Measurements from ENCODE around the gene ENOX1.

Gene ENOX1

DNA sequence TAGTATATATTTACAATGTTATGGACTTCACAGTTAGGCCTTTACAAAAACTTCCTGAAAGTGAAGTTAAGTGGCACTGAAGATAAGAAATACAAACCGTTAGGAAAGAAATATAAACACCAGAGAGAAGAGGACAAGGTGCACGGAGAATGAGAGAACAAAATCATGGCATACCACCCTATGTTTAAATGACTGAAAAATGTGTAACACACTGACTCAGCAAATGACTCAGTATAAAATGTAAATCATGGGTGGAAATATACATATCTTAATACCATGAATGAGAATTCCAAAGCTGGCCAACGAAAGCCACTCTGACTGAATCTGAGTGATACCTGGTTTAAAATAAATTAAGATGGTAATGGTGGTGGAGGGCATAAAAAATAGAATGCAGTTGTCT, 502.6 kb downstream of the ENOX1 start:
- no peaks in the 10 kb centered on the region; the same call in 1 of the 2 replicates for H3K4me1 ChIP-seq (ENCODE audit: low read length)
- H3K27ac ChIP-seq (ENCODE audit: low read length) = no peak overlapping the region
- H2AFZ ChIP-seq (ENCODE audit: low read depth, low read length) = no peak overlapping the region
- H3K79me2 ChIP-seq (ENCODE audit: low read length) = no peaks in the 10 kb centered on the region
- H3K9me3 ChIP-seq (ENCODE audit: insufficient read depth, low read length) = no peaks in the 10 kb centered on the region
- H3K4me2 ChIP-seq (ENCODE audit: low read length) = no peak overlapping the region
- TF ChIP-seq, protein P1, sequence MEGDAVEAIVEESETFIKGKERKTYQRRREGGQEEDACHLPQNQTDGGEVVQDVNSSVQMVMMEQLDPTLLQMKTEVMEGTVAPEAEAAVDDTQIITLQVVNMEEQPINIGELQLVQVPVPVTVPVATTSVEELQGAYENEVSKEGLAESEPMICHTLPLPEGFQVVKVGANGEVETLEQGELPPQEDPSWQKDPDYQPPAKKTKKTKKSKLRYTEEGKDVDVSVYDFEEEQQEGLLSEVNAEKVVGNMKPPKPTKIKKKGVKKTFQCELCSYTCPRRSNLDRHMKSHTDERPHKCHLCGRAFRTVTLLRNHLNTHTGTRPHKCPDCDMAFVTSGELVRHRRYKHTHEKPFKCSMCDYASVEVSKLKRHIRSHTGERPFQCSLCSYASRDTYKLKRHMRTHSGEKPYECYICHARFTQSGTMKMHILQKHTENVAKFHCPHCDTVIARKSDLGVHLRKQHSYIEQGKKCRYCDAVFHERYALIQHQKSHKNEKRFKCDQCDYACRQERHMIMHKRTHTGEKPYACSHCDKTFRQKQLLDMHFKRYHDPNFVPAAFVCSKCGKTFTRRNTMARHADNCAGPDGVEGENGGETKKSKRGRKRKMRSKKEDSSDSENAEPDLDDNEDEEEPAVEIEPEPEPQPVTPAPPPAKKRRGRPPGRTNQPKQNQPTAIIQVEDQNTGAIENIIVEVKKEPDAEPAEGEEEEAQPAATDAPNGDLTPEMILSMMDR (IDR thresholded peaks at IDR 0.05; ENCODE audit: low read depth, low read length) = no peak
- TF ChIP-seq EZH2phosphoT487 (IDR thresholded peaks at IDR 0.05; ENCODE audit: low read depth) = no peak
- H3K4me3 ChIP-seq (ENCODE audit: low read length) = no peak overlapping the region
- H4K20me1 ChIP-seq (ENCODE audit: insufficient read depth, low read length) = no peaks in the 10 kb centered on the region
- H3K27me3 ChIP-seq (ENCODE audit: low read depth, low read length) = no peaks in the 10 kb centered on the region
- no peak overlapping the region for H3K9ac ChIP-seq (ENCODE audit: low read length)
- no peaks in the 10 kb centered on the region for H3K36me3 ChIP-seq (replicated peaks; ENCODE audit: low read depth, low read length)

DNA sequence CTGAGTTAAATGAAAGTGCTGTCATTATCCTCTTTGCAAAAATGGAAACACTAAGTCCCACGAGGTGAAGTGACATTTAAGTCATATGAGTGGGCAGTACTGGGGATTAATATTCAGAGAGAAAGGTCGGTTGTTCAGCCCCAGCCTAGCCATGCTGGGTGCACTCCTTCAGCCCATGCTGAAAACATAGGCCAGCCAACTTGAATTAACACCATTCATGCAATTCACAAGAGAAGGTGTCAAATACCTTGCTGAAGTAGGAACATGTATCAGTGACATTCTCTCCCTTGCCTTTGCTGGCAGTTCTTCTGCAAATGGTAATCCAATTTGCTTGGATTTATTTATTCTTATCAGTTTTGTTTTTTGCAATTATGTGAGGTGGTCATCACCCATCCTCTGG, 507.1 kb downstream of the ENOX1 start:
- no peak overlapping the region for H3K4me2 ChIP-seq (ENCODE audit: low read length)
- H3K27me3 ChIP-seq (ENCODE audit: low read depth, low read length) = no peaks in the 10 kb centered on the region
- H3K79me2 ChIP-seq (ENCODE audit: low read length) = no peaks in the 10 kb centered on the region
- H3K27ac ChIP-seq (ENCODE audit: low read length) = no peak overlapping the region
- no peaks in the 10 kb centered on the region; the same call in 1 of the 2 replicates for H3K4me1 ChIP-seq (ENCODE audit: low read length)
- H3K36me3 ChIP-seq (replicated peaks; ENCODE audit: low read depth, low read length) = no peaks in the 10 kb centered on the region
- H3K4me3 ChIP-seq (ENCODE audit: low read length) = no peak overlapping the region
- TF ChIP-seq EZH2phosphoT487 (IDR thresholded peaks at IDR 0.05; ENCODE audit: low read depth) = no peak
- TF ChIP-seq, protein P1 (IDR thresholded peaks at IDR 0.05; ENCODE audit: low read depth, low read length) = no peak
- H4K20me1 ChIP-seq (ENCODE audit: insufficient read depth, low read length) = no peaks in the 10 kb centered on the region
- H3K9ac ChIP-seq (ENCODE audit: low read length) = no peak overlapping the region
- no peaks in the 10 kb centered on the region for H3K9me3 ChIP-seq (ENCODE audit: insufficient read depth, low read length)
- no peak overlapping the region for H2AFZ ChIP-seq (ENCODE audit: low read depth, low read length)

DNA sequence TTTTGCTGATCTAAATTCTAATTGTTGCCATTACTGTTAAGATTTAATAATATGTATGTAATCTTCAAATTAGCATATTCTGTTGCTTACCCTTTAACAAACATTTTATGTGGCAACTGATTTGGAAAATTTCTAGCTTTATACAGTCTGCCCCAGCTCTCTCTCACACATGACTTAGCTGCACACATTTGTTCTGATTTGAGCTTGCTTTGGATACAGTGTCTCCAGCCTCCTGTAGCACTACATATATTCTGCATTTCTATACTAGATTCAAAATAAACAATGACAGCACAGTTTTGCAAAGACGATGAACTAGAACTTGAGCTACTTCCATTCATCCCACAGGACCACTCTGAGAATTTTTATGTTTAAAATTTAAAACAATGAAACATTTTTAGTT, 508.6 kb downstream of the ENOX1 start:
- Histone ChIP-seq H3K4me1 (ENCODE audit: low read length) (no peaks in the 10 kb centered on the region; the same call in 1 of the 2 replicates), H3K36me3 (replicated peaks; ENCODE audit: low read depth, low read length) (no peaks in the 10 kb centered on the region), H3K4me3 (ENCODE audit: low read length) (no peak overlapping the region), H4K20me1 (ENCODE audit: insufficient read depth, low read length) (no peaks in the 10 kb centered on the region), H3K9me3 (ENCODE audit: insufficient read depth, low read length) (no peaks in the 10 kb centered on the region), H3K79me2 (ENCODE audit: low read length) (no peaks in the 10 kb centered on the region), H3K9ac (ENCODE audit: low read length) (no peak overlapping the region), H3K4me2 (ENCODE audit: low read length) (no peak overlapping the region), H2AFZ (ENCODE audit: low read depth, low read length) (no peak overlapping the region), H3K27ac (ENCODE audit: low read length) (no peak overlapping the region), H3K27me3 (ENCODE audit: low read depth, low read length) (no peaks in the 10 kb centered on the region)
- TF ChIP-seq, protein P1 (IDR thresholded peaks at IDR 0.05; ENCODE audit: low read depth, low read length) = no peak
- TF ChIP-seq EZH2phosphoT487 (IDR thresholded peaks at IDR 0.05; ENCODE audit: low read depth) = no peak

DNA sequence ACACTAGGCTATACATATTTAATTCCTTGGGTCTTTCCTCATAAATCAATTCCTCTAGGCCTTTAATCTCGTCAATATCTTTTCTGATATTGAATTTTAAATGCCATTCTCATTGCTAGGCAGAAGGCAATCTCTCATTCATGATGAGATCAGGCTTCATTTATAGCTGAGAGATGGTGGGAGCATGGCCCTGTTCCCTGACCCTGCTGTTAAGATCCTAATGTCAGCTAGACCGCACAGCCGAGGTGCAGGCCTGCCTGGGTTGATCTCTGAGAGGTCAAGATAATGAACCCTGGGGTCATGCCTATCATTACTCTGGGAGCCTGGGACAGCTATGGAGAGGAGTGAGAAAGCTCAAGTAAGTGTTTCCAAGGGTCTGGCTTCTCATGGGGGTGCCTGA, 509.6 kb downstream of the ENOX1 start:
- Histone ChIP-seq H3K79me2 (ENCODE audit: low read length) (no peaks in the 10 kb centered on the region), H4K20me1 (ENCODE audit: insufficient read depth, low read length) (no peaks in the 10 kb centered on the region), H3K27ac (ENCODE audit: low read length) (no peak overlapping the region), H2AFZ (ENCODE audit: low read depth, low read length) (no peak overlapping the region), H3K36me3 (replicated peaks; ENCODE audit: low read depth, low read length) (no peaks in the 10 kb centered on the region), H3K27me3 (ENCODE audit: low read depth, low read length) (no peaks in the 10 kb centered on the region), H3K4me3 (ENCODE audit: low read length) (no peak overlapping the region), H3K4me1 (ENCODE audit: low read length) (no peaks in the 10 kb centered on the region; the same call in 1 of the 2 replicates), H3K9me3 (ENCODE audit: insufficient read depth, low read length) (no peaks in the 10 kb centered on the region), H3K4me2 (ENCODE audit: low read length) (no peak overlapping the region), H3K9ac (ENCODE audit: low read length) (no peak overlapping the region)
- TF ChIP-seq, protein P1 (IDR thresholded peaks at IDR 0.05; ENCODE audit: low read depth, low read length) = no peak
- no peak for TF ChIP-seq EZH2phosphoT487 (IDR thresholded peaks at IDR 0.05; ENCODE audit: low read depth)
